HEK293T (cell line): ENCODE data around the gene VNN1.

Experiments
- BHLHE40 ChIP-seq: fragments of 450-650 bp; IDR thresholded peaks from 2 replicates; pipeline ENCODE4 v1.6.1; 2016; ENCODE audit warnings: mild to moderate bottlenecking, moderate library complexity, borderline replicate concordance
- ELF4 ChIP-seq: fragments of 450-650 bp; IDR thresholded peaks from 2 replicates; pipeline ENCODE4 v1.6.1; 2017; ENCODE audit warnings: antibody characterized with exemption
- HDGF ChIP-seq: fragments of 450-650 bp; IDR thresholded peaks from 2 replicates; pipeline ENCODE4 v1.6.1; 2017; ENCODE audit warnings: antibody characterized with exemption, borderline replicate concordance
- LEF1 ChIP-seq: fragments of 450-650 bp; IDR thresholded peaks from 2 replicates; pipeline ENCODE4 v1.6.1; 2017; ENCODE audit warnings: mild to moderate bottlenecking, borderline replicate concordance
- SP1 ChIP-seq: fragments of 450-650 bp; IDR thresholded peaks from 2 replicates; pipeline ENCODE4 v1.6.1; 2017

- no peak for TF ChIP-seq LEF1
- no peak for TF ChIP-seq ELF4
- TF ChIP-seq SP1, result no peak
- no peak for TF ChIP-seq BHLHE40
- no peak for TF ChIP-seq HDGF
These were observed 54.8 kb downstream of the VNN1 start, which contains the start of gene TAAR1 for GRCh38 chr6:132659082-132659481.
